DOHH2 (cell line): ENCODE results near the gene FZD1.

Experiments used
- EZH2phosphoT487 ChIP-seq: fragments of 200-600 bp; sonication (generic); IDR thresholded peaks from 2 replicates; pipeline ENCODE4 v1.6.1; 2017; ENCODE audit warnings: borderline replicate concordance, mild to moderate bottlenecking, antibody characterized with exemption, low read length, moderate library complexity, mixed read lengths
- TF ChIP-seq, protein P1 (sequence below): fragments of 200-600 bp; sonication (generic); IDR thresholded peaks from one replicate; pipeline ENCODE4 v1.5.1; 2014; ENCODE audit warnings: antibody characterized with exemption, mild to moderate bottlenecking, low read depth, low read length; ENCODE audit not compliant: poor library complexity, severe bottlenecking

GRCh38 chr7:91306266-91306665, 42.0 kb downstream of the FZD1 start:
- TF ChIP-seq, protein P1, sequence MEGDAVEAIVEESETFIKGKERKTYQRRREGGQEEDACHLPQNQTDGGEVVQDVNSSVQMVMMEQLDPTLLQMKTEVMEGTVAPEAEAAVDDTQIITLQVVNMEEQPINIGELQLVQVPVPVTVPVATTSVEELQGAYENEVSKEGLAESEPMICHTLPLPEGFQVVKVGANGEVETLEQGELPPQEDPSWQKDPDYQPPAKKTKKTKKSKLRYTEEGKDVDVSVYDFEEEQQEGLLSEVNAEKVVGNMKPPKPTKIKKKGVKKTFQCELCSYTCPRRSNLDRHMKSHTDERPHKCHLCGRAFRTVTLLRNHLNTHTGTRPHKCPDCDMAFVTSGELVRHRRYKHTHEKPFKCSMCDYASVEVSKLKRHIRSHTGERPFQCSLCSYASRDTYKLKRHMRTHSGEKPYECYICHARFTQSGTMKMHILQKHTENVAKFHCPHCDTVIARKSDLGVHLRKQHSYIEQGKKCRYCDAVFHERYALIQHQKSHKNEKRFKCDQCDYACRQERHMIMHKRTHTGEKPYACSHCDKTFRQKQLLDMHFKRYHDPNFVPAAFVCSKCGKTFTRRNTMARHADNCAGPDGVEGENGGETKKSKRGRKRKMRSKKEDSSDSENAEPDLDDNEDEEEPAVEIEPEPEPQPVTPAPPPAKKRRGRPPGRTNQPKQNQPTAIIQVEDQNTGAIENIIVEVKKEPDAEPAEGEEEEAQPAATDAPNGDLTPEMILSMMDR = no peak
- TF ChIP-seq EZH2phosphoT487 = no peak
